SK-N-SH treated with all-trans-retinoic acid at 6 μM for 48 hours (cell line): ENCODE data around the gene MT1F.

Experiments used
- ATAC-seq: fragments of 200-7000 bp; cut with Tn5 transposase; 3 replicates; pipeline ENCODE4 v1.9.1; 2020; ENCODE audit warnings: mild to moderate bottlenecking, moderate library complexity
- ARNTL ChIP-seq: fragments of 450-650 bp; formaldehyde crosslinking; IDR thresholded peaks from 2 replicates; pipeline ENCODE4 v1.5.0; 2020; ENCODE audit warnings: low read depth, mild to moderate bottlenecking, moderate library complexity, borderline replicate concordance
- BACH2 ChIP-seq: fragments of 250-450 bp; sonication (Bioruptor Pico); IDR thresholded peaks from 2 replicates; pipeline ENCODE4 v1.9.0; 2021; ENCODE audit warnings: mild to moderate bottlenecking, borderline replicate concordance
- CSDC2 ChIP-seq: fragments of 250-450 bp; sonication (Bioruptor Pico); IDR thresholded peaks from 2 replicates; pipeline ENCODE4 v1.5.0; 2020; ENCODE audit warnings: mild to moderate bottlenecking, moderate library complexity
- CSRNP3 ChIP-seq: fragments of 250-450 bp; sonication (Bioruptor Pico); IDR thresholded peaks from 2 replicates; pipeline ENCODE4 v1.5.1; 2021; ENCODE audit warnings: mild to moderate bottlenecking, moderate library complexity
- ESRRG ChIP-seq: fragments of 250-450 bp; sonication (Bioruptor Pico); IDR thresholded peaks from 2 replicates; pipeline ENCODE4 v1.6.1; 2021; ENCODE audit warnings: mild to moderate bottlenecking
- GLIS3 ChIP-seq: fragments of 250-450 bp; sonication (Bioruptor Pico); IDR thresholded peaks from 2 replicates; pipeline ENCODE4 v1.5.0; 2020; ENCODE audit warnings: mild to moderate bottlenecking, moderate library complexity
- OSR1 ChIP-seq: fragments of 250-450 bp; sonication (Bioruptor Pico); IDR thresholded peaks from 2 replicates; pipeline ENCODE4 v1.8.0; 2022; ENCODE audit warnings: moderate library complexity, mild to moderate bottlenecking, inconsistent platforms
- PATZ1 ChIP-seq: fragments of 250-450 bp; sonication (Bioruptor Pico); IDR thresholded peaks from 2 replicates; pipeline ENCODE4 v1.8.0; 2020; ENCODE audit warnings: mild to moderate bottlenecking, moderate library complexity, borderline replicate concordance
- POU6F1 ChIP-seq: fragments of 250-450 bp; sonication (Bioruptor Pico); IDR thresholded peaks from 2 replicates; pipeline ENCODE4 v1.8.0; 2021; ENCODE audit warnings: low read depth, mild to moderate bottlenecking, moderate library complexity, borderline replicate concordance
- PPARA ChIP-seq: fragments of 250-450 bp; sonication (Bioruptor Pico); IDR thresholded peaks from 2 replicates; pipeline ENCODE4 v1.5.0; 2020; ENCODE audit warnings: mild to moderate bottlenecking, borderline replicate concordance
- RARB ChIP-seq: fragments of 250-450 bp; sonication (Bioruptor Pico); IDR thresholded peaks from 2 replicates; pipeline ENCODE4 v1.8.0; 2021; ENCODE audit warnings: mild to moderate bottlenecking, moderate library complexity
- SNAI2 ChIP-seq: fragments of 250-450 bp; sonication (Bioruptor Pico); IDR thresholded peaks from 2 replicates; pipeline ENCODE4 v1.5.0; 2020; ENCODE audit warnings: mild to moderate bottlenecking, moderate library complexity
- TCF4 ChIP-seq: fragments of 250-450 bp; sonication (Bioruptor Pico); IDR thresholded peaks from 2 replicates; pipeline ENCODE4 v1.8.0; 2021; ENCODE audit warnings: mild to moderate bottlenecking, moderate library complexity, borderline replicate concordance
- TOX ChIP-seq: fragments of 250-450 bp; sonication (Bioruptor Pico); IDR thresholded peaks from 2 replicates; pipeline ENCODE4 v1.8.0; 2021; ENCODE audit warnings: mild to moderate bottlenecking, moderate library complexity, borderline replicate concordance
- TSHZ2 ChIP-seq: fragments of 250-450 bp; sonication (Bioruptor Pico); IDR thresholded peaks from 2 replicates; pipeline ENCODE4 v1.5.0; 2020; ENCODE audit warnings: mild to moderate bottlenecking, moderate library complexity
- ZC3H10 ChIP-seq: fragments of 250-450 bp; sonication (Bioruptor Pico); IDR thresholded peaks from 2 replicates; pipeline ENCODE4 v1.5.1; 2021; ENCODE audit warnings: mild to moderate bottlenecking, moderate library complexity
- ZFP30 ChIP-seq: fragments of 450-650 bp; formaldehyde crosslinking; IDR thresholded peaks from 2 replicates; pipeline ENCODE4 v1.5.0; 2022; ENCODE audit warnings: mild to moderate bottlenecking, moderate library complexity
- ZNF565 ChIP-seq: fragments of 450-650 bp; formaldehyde crosslinking; conservative IDR thresholded peaks from 2 replicates; pipeline ENCODE4 v1.5.0; 2020; ENCODE audit warnings: low read depth, mild to moderate bottlenecking, moderate library complexity
- ZNF70 ChIP-seq: fragments of 450-650 bp; formaldehyde crosslinking; IDR thresholded peaks from 2 replicates; pipeline ENCODE4 v1.5.0; 2020; ENCODE audit warnings: mild to moderate bottlenecking, moderate library complexity
- ZNF8 ChIP-seq: fragments of 450-650 bp; formaldehyde crosslinking; IDR thresholded peaks from 2 replicates; pipeline ENCODE4 v1.5.0; 2020; ENCODE audit warnings: mild to moderate bottlenecking, moderate library complexity

MT1F gene

GRCh38 chr16:56657555-56658326 lies at the start of gene MT1F:
TSS of gene MT1F (plus strand) at chr16:56657959. CDS start at chr16:56658059, 100 bp downstream.
- peak; percentile 88 for ATAC-seq
- TF ChIP-seq ZNF565 (CRISPR knock-in tag) = no peak
- no peak for TF ChIP-seq GLIS3 (CRISPR knock-in tag)
- no peak for TF ChIP-seq ZNF70 (CRISPR knock-in tag)
- no peak for TF ChIP-seq TOX (CRISPR knock-in tag)
- TF ChIP-seq TCF4 (CRISPR knock-in tag) = no peak
- no peak for TF ChIP-seq CSDC2 (CRISPR knock-in tag)
- no peak for TF ChIP-seq OSR1 (CRISPR knock-in tag)
- no peak for TF ChIP-seq CSRNP3 (CRISPR knock-in tag)
- no peak for TF ChIP-seq ZFP30 (CRISPR knock-in tag)
- no peak for TF ChIP-seq ZNF8 (CRISPR knock-in tag)
- no peak for TF ChIP-seq RARB (CRISPR knock-in tag)
- TF ChIP-seq POU6F1 = no peak
- TF ChIP-seq ESRRG (CRISPR knock-in tag) = no peak
- TF ChIP-seq BACH2 (CRISPR knock-in tag) = no peak
- no peak for TF ChIP-seq PATZ1 (CRISPR knock-in tag)
- TF ChIP-seq SNAI2 (CRISPR knock-in tag) = no peak
- TF ChIP-seq ZC3H10 (CRISPR knock-in tag) = no peak
- no peak for TF ChIP-seq TSHZ2 (CRISPR knock-in tag)
- TF ChIP-seq PPARA (CRISPR knock-in tag) = no peak
- TF ChIP-seq ARNTL (CRISPR knock-in tag) = no peak

DNA sequence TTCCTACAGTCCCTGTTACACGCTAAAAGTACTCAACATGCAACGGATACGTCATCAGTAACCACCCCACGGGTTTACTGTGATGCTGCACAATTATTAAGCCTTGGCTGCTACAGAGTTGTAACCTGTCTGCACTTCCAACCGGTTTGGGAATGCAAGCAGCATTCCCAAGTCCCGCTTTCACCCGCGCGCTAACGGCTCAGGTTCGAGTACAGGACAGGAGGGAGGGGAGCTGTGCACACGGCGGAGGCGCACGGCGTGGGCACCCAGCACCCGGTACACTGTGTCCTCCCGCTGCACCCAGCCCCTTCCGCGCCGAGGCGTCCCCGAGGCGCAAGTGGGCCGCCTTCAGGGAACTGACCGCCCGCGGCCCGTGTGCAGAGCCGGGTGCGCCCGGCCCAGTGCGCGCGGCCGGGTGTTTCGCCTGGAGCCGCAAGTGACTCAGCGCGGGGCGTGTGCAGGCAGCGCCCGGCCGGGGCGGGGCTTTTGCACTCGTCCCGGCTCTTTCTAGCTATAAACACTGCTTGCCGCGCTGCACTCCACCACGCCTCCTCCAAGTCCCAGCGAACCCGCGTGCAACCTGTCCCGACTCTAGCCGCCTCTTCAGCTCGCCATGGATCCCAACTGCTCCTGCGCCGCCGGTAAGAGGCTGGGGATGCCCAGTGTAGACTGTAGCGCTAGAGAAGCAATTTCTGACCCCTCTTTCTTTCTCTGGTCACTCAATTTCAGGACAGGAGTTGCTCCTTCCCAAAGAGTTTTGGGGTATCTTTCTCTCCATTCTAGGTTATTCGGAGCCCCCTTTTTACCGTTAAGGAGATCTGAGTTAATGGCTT lies 49.5 kb upstream of the MT1F start, which contains the start of gene MT2A:
TSS of gene MT2A (plus strand) at position 542 of the 833 bp plus-strand sequence. CDS start at position 614, 72 bp downstream.
- TF ChIP-seq ZNF70 (CRISPR knock-in tag) (peak; percentile 96), ZC3H10 (CRISPR knock-in tag) (no peak), RARB (CRISPR knock-in tag) (no peak), TCF4 (CRISPR knock-in tag) (no peak)
- peak; percentile 85 for ATAC-seq

- ATAC-seq = peak; percentile 5
- no peak for TF ChIP-seq TSHZ2 (CRISPR knock-in tag)
These were observed 48.8 kb upstream of the MT1F start for GRCh38 chr16:56608876-56609462.
